HepG2 (cell line): ENCODE results near the gene SMYD4. TPM values are rescaled to one million over a fixed set of nuclear protein-coding genes. Genes with fewer than 3 reads are reported as not detected.
A peak's percentile ranks its signal among the peaks of the same experiment; 100 is the strongest.

Experiments used
- BCLAF1 ChIP-seq: fragments of 450-650 bp; IDR thresholded peaks from 2 replicates; pipeline ENCODE4 v1.6.1; 2017; ENCODE audit warnings: mild to moderate bottlenecking
- GMEB2 ChIP-seq: IDR thresholded peaks from 2 replicates; pipeline ENCODE4 v1.6.1; 2016; ENCODE audit warnings: missing biosample characterization, missing genetic modification reagents, low read depth
- HBP1 ChIP-seq: IDR thresholded peaks from 2 replicates; pipeline ENCODE4 v1.6.1; 2016; ENCODE audit warnings: low read depth, control low read depth
- HOXA3 ChIP-seq: sonication (generic); formaldehyde crosslinking; IDR thresholded peaks from 2 replicates; pipeline ENCODE4 v1.5.0; 2020; ENCODE audit warnings: missing genetic modification reagents
- KLF16 ChIP-seq, 2 experiments: sonication (generic) in 1 of 2; formaldehyde crosslinking in 1 of 2; IDR thresholded peaks; 2 replicates each; pipeline versions ENCODE4 v1.6.1 to v1.8.0; 2016 to 2023; ENCODE audit warnings: missing genetic modification reagents in 2 of 2, missing compliant biosample characterization in 1 of 2
- KMT2B ChIP-seq: IDR thresholded peaks from 2 replicates; pipeline ENCODE4 v1.6.1; 2016; ENCODE audit warnings: missing genetic modification reagents, missing compliant biosample characterization
- PHF20 ChIP-seq: sonication (generic); formaldehyde crosslinking; IDR thresholded peaks from 2 replicates; pipeline ENCODE4 v1.5.0; 2020; ENCODE audit warnings: mild to moderate bottlenecking, missing genetic modification reagents
- SP4 ChIP-seq: sonication (generic); formaldehyde crosslinking; IDR thresholded peaks from 2 replicates; pipeline ENCODE4 v1.8.1; 2023; ENCODE audit warnings: mild to moderate bottlenecking, missing genetic modification reagents
- ZGPAT ChIP-seq: IDR thresholded peaks from 2 replicates; pipeline ENCODE4 v1.6.1; 2016; ENCODE audit warnings: mild to moderate bottlenecking
- ZNF790 ChIP-seq: sonication (generic); formaldehyde crosslinking; IDR thresholded peaks from 2 replicates; pipeline ENCODE4 v1.8.0; 2022; ENCODE audit warnings: missing genetic modification reagents, mild to moderate bottlenecking, borderline replicate concordance
- polyA plus RNA-seq, 8 experiments: library from polyadenylated mRNA; depleted of rRNA in 3 of 8; stranded (reverse) in 7 of 8; unstranded in 1 of 8; fragments of >200 nt; fragmentation: Illumina TruSeq in 4 of 8; extraction: Trizol in 4 of 8; gene quantifications; 2 replicates each; pipeline versions ENCODE4 v1.2.1 to v1.2.3, GENCODE V29; 2011 to 2016; ENCODE audit warnings: low read depth in 4 of 8, missing spikeins in 1 of 8, mixed read lengths in 1 of 8; ENCODE audit not compliant: insufficient read depth in 1 of 8
- total RNA-seq, 5 experiments: library from RNA; depleted of rRNA; stranded (reverse); fragments of >200 nt; fragmentation: Illumina TruSeq; extraction: Trizol; gene quantifications; 2 replicates each; pipeline ENCODE4 v1.2.3, GENCODE V29; 2016; ENCODE audit warnings: low read depth in 1 of 5
- TF ChIP-seq, protein P1 (sequence below): sonication (generic); formaldehyde crosslinking; IDR thresholded peaks from 2 replicates; pipeline ENCODE4 v1.5.1; 2020; ENCODE audit warnings: mild to moderate bottlenecking, missing genetic modification reagents, moderate library complexity
- TF ChIP-seq, protein P2 (sequence below): sonication (generic); formaldehyde crosslinking; IDR thresholded peaks from 2 replicates; pipeline ENCODE4 v1.4.0; 2020; ENCODE audit warnings: missing genetic modification reagents

SMYD4 gene
- total and polyA plus RNA-seq, 2 of the 13 experiments (the other 11 are each of a cell fraction or from before 2014, with no cell fraction given) = 7.4 to 11.3 TPM

DNA sequence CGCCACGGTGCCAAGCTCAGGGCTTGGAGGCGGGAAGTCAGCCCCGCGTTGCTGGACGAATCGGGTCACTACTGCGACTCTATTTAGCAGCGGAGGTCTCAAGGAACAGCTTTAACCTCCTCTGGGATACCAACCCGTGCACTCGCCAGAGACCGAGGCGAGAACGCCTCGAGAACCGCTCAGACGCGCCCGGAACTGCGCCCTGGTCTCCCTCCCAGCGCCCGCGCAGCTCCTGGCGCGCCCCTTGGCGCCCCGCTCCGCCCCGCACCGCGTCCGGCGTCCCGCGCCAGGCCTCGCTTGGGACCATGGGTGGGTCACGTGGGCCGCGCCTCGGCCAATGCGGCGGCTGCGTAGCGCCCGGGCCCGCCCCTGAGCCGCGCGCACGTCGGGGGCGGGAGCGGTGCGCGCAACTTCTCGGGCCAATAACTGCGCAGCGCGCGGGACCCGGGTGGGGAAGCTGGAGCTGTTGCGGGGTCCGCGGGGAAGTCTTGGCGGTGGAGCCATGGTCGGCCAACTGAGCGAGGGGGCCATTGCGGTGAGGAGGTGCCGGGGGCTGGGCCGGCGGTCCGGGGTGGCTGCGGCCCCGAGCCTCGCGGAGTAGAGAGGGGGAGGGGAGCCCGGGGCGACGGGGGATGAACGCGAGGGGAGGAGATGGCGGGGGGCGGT lies at the start of gene SMYD4, which contains the start of gene RPA1 (continued):
- TF ChIP-seq, protein P1, sequence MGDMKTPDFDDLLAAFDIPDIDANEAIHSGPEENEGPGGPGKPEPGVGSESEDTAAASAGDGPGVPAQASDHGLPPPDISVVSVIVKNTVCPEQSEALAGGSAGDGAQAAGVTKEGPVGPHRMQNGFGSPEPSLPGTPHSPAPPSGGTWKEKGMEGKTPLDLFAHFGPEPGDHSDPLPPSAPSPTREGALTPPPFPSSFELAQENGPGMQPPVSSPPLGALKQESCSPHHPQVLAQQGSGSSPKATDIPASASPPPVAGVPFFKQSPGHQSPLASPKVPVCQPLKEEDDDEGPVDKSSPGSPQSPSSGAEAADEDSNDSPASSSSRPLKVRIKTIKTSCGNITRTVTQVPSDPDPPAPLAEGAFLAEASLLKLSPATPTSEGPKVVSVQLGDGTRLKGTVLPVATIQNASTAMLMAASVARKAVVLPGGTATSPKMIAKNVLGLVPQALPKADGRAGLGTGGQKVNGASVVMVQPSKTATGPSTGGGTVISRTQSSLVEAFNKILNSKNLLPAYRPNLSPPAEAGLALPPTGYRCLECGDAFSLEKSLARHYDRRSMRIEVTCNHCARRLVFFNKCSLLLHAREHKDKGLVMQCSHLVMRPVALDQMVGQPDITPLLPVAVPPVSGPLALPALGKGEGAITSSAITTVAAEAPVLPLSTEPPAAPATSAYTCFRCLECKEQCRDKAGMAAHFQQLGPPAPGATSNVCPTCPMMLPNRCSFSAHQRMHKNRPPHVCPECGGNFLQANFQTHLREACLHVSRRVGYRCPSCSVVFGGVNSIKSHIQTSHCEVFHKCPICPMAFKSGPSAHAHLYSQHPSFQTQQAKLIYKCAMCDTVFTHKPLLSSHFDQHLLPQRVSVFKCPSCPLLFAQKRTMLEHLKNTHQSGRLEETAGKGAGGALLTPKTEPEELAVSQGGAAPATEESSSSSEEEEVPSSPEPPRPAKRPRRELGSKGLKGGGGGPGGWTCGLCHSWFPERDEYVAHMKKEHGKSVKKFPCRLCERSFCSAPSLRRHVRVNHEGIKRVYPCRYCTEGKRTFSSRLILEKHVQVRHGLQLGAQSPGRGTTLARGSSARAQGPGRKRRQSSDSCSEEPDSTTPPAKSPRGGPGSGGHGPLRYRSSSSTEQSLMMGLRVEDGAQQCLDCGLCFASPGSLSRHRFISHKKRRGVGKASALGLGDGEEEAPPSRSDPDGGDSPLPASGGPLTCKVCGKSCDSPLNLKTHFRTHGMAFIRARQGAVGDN (CRISPR knock-in tag) = peak; percentile 80
- peak; percentile 53; the same call in 1 of the 2 replicates for TF ChIP-seq ZNF790 (CRISPR knock-in tag)
- no peak for TF ChIP-seq BCLAF1
- TF ChIP-seq KMT2B = peak; percentile 65
- TF ChIP-seq PHF20 (CRISPR knock-in tag) = peak; percentile 66; the same call in 1 of the 2 replicates
- TF ChIP-seq ZGPAT (CRISPR knock-in tag) = 0 out of 2 replicates have a peak, but pooled peaks have one; percentile 4
- TF ChIP-seq HOXA3 (CRISPR knock-in tag) = peak; percentile 78; the same call in 1 of the 2 replicates
- TF ChIP-seq, protein P2, sequence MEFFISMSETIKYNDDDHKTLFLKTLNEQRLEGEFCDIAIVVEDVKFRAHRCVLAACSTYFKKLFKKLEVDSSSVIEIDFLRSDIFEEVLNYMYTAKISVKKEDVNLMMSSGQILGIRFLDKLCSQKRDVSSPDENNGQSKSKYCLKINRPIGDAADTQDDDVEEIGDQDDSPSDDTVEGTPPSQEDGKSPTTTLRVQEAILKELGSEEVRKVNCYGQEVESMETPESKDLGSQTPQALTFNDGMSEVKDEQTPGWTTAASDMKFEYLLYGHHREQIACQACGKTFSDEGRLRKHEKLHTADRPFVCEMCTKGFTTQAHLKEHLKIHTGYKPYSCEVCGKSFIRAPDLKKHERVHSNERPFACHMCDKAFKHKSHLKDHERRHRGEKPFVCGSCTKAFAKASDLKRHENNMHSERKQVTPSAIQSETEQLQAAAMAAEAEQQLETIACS (CRISPR knock-in tag) = peak; percentile 86
- peak; percentile 94 for TF ChIP-seq SP4 (CRISPR knock-in tag)
- 0 out of 4 replicates have a peak, but pooled peaks of 1 of the 2 experiments have one; percentile 37 for TF ChIP-seq KLF16 (CRISPR knock-in tag; IDR thresholded peaks at IDR 0.05)
- 0 out of 2 replicates have a peak, but pooled peaks have one; percentile 69 for TF ChIP-seq HBP1 (CRISPR knock-in tag)
- peak; percentile 81 for TF ChIP-seq GMEB2 (CRISPR knock-in tag)
